BE2C (cell line): Measurements from ENCODE around the gene SLC38A1.

Source experiments
- DNase-seq: peaks from one replicate; pipeline ENCODE4 v3.0.0-alpha.2; 2020
- H3K27me3 ChIP-seq: fragments of 250-450 bp; sonication (Bioruptor Pico); 2 replicates; pipeline ENCODE4 v1.5.1; 2020; ENCODE audit warnings: mild to moderate bottlenecking
- H3K36me3 ChIP-seq: fragments of 250-450 bp; sonication (Bioruptor Pico); 2 replicates; pipeline ENCODE4 v1.5.1; 2020; ENCODE audit warnings: mild to moderate bottlenecking
- H3K4me1 ChIP-seq: fragments of 250-450 bp; sonication (Bioruptor Pico); 2 replicates; pipeline ENCODE4 v1.5.1; 2020
- H3K4me3 ChIP-seq: 2 replicates; pipeline ENCODE4 v1.5.1; 2011; ENCODE audit warnings: low read depth, low read length
- H3K9me3 ChIP-seq: fragments of 250-450 bp; sonication (Bioruptor Pico); 2 replicates; pipeline ENCODE4 v1.5.1; 2020
- CTCF ChIP-seq: IDR thresholded peaks from 2 replicates; pipeline ENCODE4 v1.5.1; 2012; ENCODE audit warnings: mild to moderate bottlenecking, low read depth, low read length

Gene SLC38A1

GRCh38 chr12:46218322-46219095 is 50.3 kb downstream of the SLC38A1 start:
- no peaks in the 10 kb centered on the region for H3K27me3 ChIP-seq
- H3K4me3 ChIP-seq = no peak overlapping the region
- no peak for TF ChIP-seq CTCF
- H3K4me1 ChIP-seq = peaks cover 9% of the 10 kb centered on the region; the same call in 1 of the 2 replicates
- H3K9me3 ChIP-seq = no peaks in the 10 kb centered on the region
- no peak for DNase-seq
- peaks cover 29% of the 10 kb centered on the region for H3K36me3 ChIP-seq

- TF ChIP-seq CTCF = no peak
- H3K27me3 ChIP-seq = no peaks in the 10 kb centered on the region
- no peak for DNase-seq
- H3K36me3 ChIP-seq = peaks cover 25% of the 10 kb centered on the region
- H3K9me3 ChIP-seq = no peaks in the 10 kb centered on the region
- H3K4me3 ChIP-seq = no peak overlapping the region
- peaks cover 9% of the 10 kb centered on the region; the same call in 1 of the 2 replicates for H3K4me1 ChIP-seq
These were observed 51.1 kb downstream of the SLC38A1 start for GRCh38 chr12:46217541-46218321.

GRCh38 chr12:46214668-46215436 is 54.0 kb downstream of the SLC38A1 start:
- H3K36me3 ChIP-seq = peaks cover 34% of the 10 kb centered on the region
- no peaks in the 10 kb centered on the region for H3K9me3 ChIP-seq
- TF ChIP-seq CTCF = no peak
- peaks cover 11% of the 10 kb centered on the region; the same call in 1 of the 2 replicates for H3K4me1 ChIP-seq
- H3K4me3 ChIP-seq = no peak overlapping the region
- no peak for DNase-seq
- no peaks in the 10 kb centered on the region for H3K27me3 ChIP-seq

GRCh38 chr12:46212108-46212982 is 56.5 kb downstream of the SLC38A1 start:
- H3K4me3 ChIP-seq = no peak overlapping the region
- H3K4me1 ChIP-seq = peaks cover 4% of the 10 kb centered on the region; the same call in 1 of the 2 replicates
- no peaks in the 10 kb centered on the region for H3K27me3 ChIP-seq
- no peaks in the 10 kb centered on the region for H3K9me3 ChIP-seq
- peaks cover 35% of the 10 kb centered on the region for H3K36me3 ChIP-seq
- DNase-seq = no peak
- no peak for TF ChIP-seq CTCF

GRCh38 chr12:46210873-46211439 is 57.9 kb downstream of the SLC38A1 start:
- Histone ChIP-seq H3K4me3 (no peak overlapping the region), H3K9me3 (no peaks in the 10 kb centered on the region), H3K27me3 (no peaks in the 10 kb centered on the region), H3K4me1 (peaks cover 4% of the 10 kb centered on the region; the same call in 1 of the 2 replicates), H3K36me3 (peaks cover 42% of the 10 kb centered on the region)
- DNase-seq = no peak
- no peak for TF ChIP-seq CTCF
